Ishikawa (cell line): ENCODE results near the gene RCN1.

Source experiments
- CEBPB ChIP-seq: IDR thresholded peaks from 2 replicates; pipeline ENCODE4 v1.6.1; 2012
- CREB1 ChIP-seq: IDR thresholded peaks from 2 replicates; pipeline ENCODE4 v1.6.1; 2012; ENCODE audit warnings: low read depth
- EGR1 ChIP-seq: IDR thresholded peaks from 2 replicates; pipeline ENCODE4 v1.6.1; 2012
- EP300 ChIP-seq: IDR thresholded peaks from 2 replicates; pipeline ENCODE4 v1.6.1; 2012; ENCODE audit warnings: borderline replicate concordance
- FOXM1 ChIP-seq: IDR thresholded peaks from 2 replicates; pipeline ENCODE4 v1.6.1; 2012; ENCODE audit warnings: low read depth, borderline replicate concordance
- NFIC ChIP-seq: IDR thresholded peaks from 2 replicates; pipeline ENCODE4 v1.6.1; 2012
- RAD21 ChIP-seq: IDR thresholded peaks from 2 replicates; pipeline ENCODE4 v1.6.1; 2012; ENCODE audit warnings: low read depth
- REST ChIP-seq: IDR thresholded peaks from 2 replicates; pipeline ENCODE4 v1.6.1; 2012; ENCODE audit warnings: low read depth, mild to moderate bottlenecking
- TAF1 ChIP-seq: IDR thresholded peaks from 2 replicates; pipeline ENCODE4 v1.6.1; 2012; ENCODE audit warnings: low read depth, mild to moderate bottlenecking
- TCF12 ChIP-seq: IDR thresholded peaks from 2 replicates; pipeline ENCODE4 v1.6.1; 2012; ENCODE audit warnings: low read depth
- TEAD4 ChIP-seq: IDR thresholded peaks from 2 replicates; pipeline ENCODE4 v1.6.1; 2012
- USF1 ChIP-seq: IDR thresholded peaks from 2 replicates; pipeline ENCODE4 v1.6.1; 2012
- YY1 ChIP-seq: IDR thresholded peaks from 2 replicates; pipeline ENCODE4 v1.6.1; 2012; ENCODE audit warnings: low read depth
- ZBTB7A ChIP-seq: IDR thresholded peaks from 2 replicates; pipeline ENCODE4 v1.6.1; 2012; ENCODE audit warnings: low read depth
- TF ChIP-seq, protein P1 (sequence below): IDR thresholded peaks from 2 replicates; pipeline ENCODE4 v1.6.1; 2012

RCN1 gene

DNA sequence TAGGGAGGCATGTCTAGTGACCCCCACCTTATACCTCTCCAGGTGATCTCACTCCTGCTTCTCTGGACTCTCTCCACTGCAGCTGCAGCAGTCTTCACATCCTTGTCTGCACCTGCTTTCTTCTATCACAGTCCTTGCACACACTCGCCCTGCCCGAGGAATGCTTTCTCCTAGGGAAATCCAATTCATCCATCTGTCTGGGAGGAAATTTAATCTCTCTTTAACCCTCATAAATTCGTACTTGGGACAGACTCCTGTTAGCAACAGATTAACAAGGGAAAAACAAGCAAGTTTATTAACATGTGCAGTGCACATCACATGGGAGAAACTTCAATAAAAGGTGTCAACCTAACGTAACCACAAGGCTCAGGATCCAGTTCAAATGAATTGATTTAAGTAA, 11.3 kb upstream of the RCN1 start:
- TF ChIP-seq NFIC (no peak), RAD21 (no peak), REST (no peak), FOXM1 (no peak), ZBTB7A (no peak), TAF1 (no peak)

DNA sequence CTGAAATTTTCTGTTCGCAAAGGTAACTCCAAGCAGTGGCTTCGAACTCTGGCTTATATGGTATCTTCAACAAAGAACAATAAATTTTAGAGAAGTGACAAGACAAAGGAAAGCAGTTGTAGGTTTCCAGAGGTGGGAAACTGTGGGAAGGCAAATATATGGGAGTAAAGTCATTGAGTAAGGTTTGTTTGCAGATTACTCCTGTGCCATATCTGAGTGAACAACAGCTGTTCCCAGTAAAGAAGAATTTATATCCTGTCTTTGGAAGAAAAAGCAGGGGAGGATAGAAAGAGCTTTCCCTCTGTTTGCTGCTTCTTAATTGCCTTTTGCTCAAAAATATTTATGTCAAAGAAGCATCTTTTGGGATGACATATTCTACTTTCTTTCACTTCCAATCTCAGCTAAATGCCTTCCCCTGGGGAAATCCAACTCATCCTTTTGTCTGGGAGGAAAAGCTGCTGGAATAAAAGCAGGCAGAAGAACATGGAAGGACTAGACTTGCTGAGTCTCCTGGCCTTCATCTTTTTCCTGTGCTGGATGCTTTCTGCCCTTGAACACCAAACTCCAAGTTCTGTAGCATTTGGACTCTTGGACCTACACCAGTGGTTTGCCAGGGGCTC, 10.4 kb upstream of the RCN1 start:
- TF ChIP-seq TAF1 (no peak), TCF12 (no peak), CREB1 (no peak), TEAD4 (no peak), EGR1 (no peak), REST (no peak), CEBPB (no peak), ZBTB7A (no peak), RAD21 (no peak), USF1 (no peak), NFIC (no peak), FOXM1 (no peak), EP300 (no peak), YY1 (no peak)
- TF ChIP-seq, protein P1, sequence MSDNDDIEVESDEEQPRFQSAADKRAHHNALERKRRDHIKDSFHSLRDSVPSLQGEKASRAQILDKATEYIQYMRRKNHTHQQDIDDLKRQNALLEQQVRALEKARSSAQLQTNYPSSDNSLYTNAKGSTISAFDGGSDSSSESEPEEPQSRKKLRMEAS = no peak

- TF ChIP-seq TEAD4 (no peak), FOXM1 (no peak), YY1 (no peak), RAD21 (no peak), CREB1 (no peak), EP300 (no peak), EGR1 (no peak), TAF1 (no peak)
Observed at GRCh38 chr11:32081129-32081641, 9.7 kb upstream of the RCN1 start.

DNA sequence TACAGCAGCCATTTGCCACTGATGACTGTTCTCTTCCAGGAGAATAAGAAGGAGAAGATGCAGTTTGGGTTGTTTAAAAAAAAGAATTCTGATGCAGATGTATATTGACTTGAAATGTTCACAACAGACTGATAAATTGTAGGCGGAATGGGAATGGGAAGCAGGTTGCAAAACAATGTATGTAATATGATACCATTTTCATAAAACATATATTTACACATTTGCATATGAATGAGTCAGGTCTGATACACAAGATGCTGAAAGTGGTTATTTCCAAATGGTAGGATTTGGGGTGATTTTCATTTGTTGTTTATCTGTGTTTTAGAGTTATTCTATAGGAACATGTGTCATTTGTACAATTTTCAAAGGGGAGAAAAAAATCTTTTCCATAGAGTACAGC, 9.0 kb upstream of the RCN1 start:
- no peak for TF ChIP-seq TCF12
- TF ChIP-seq REST = no peak
- no peak for TF ChIP-seq CREB1
- TF ChIP-seq CEBPB = no peak
- no peak for TF ChIP-seq FOXM1
- no peak for TF ChIP-seq USF1
- TF ChIP-seq EP300 = no peak
- TF ChIP-seq RAD21 = no peak
- TF ChIP-seq, protein P1 = no peak
- TF ChIP-seq EGR1 = no peak
- TF ChIP-seq NFIC = no peak
- no peak for TF ChIP-seq TAF1
- TF ChIP-seq TEAD4 = no peak
- TF ChIP-seq ZBTB7A = no peak
